ENCODE results near the gene PPP2R1A.

PPP2R1A gene

DNA sequence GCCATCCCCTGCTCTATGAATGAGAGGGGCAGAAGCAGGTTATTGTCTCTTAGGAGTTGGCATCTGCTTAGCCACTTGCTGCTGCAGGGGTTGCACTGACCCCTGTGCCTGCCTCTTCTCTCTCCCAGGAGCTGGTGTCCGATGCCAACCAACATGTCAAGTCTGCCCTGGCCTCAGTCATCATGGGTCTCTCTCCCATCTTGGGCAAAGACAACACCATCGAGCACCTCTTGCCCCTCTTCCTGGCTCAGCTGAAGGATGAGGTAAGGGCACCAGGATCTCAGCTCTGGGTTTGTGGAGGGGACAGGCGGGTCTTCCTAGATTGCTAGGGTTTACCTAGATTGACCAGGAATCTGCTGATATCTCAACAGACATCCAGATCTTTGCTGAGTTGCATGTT lies 26.5 kb downstream of the PPP2R1A start:
- DNase-seq (ENCODE audit: low spot score), result no peak
- in situ Hi-C loops (cut with MboI; ENCODE audit: low pct_unique_long_range_greater_than_20kb, low sequenced_read_pairs, unreplicated experiment), result no loop called here
- no peak for TF ChIP-seq CTCF (IDR thresholded peaks at IDR 0.05; ENCODE audit: extremely low read depth, insufficient read depth, missing control alignments)

GRCh38 chr19:52217576-52217975 lies 27.7 kb downstream of the PPP2R1A start:
- DNase-seq (ENCODE audit: low spot score), result no peak
- in situ Hi-C loops (cut with MboI; ENCODE audit: low pct_unique_long_range_greater_than_20kb, low sequenced_read_pairs, unreplicated experiment), result no loop called here
- no peak for TF ChIP-seq CTCF (IDR thresholded peaks at IDR 0.05; ENCODE audit: extremely low read depth, insufficient read depth, missing control alignments)

- TF ChIP-seq CTCF (IDR thresholded peaks at IDR 0.05; ENCODE audit: extremely low read depth, insufficient read depth, missing control alignments), result no peak
- no peak for DNase-seq (ENCODE audit: low spot score)
- in situ Hi-C loops (cut with MboI; ENCODE audit: low pct_unique_long_range_greater_than_20kb, low sequenced_read_pairs, unreplicated experiment), result no loop called here
Measured at GRCh38 chr19:52219611-52220010, 29.8 kb downstream of the PPP2R1A start.

DNA sequence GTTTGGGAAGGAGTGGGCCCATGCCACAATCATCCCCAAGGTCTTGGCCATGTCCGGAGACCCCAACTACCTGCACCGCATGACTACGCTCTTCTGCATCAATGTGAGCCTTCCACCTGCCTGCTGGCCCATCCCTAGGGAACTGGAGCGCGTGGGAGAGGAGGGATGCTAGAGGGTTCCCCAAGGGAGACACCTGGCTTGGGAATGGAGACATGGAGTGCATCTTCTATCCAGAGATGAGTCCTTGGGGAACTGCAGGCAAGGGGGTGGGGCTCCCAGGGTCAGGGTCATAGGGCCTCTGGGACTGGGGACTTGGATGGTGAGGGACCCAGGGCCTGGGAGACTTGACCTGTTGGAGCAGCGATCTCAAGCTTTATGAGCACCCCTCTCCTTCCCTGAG lies 31.2 kb downstream of the PPP2R1A start:
- no peak for DNase-seq (ENCODE audit: low spot score)
- no peak for TF ChIP-seq CTCF (IDR thresholded peaks at IDR 0.05; ENCODE audit: extremely low read depth, insufficient read depth, missing control alignments)
- in situ Hi-C loops (cut with MboI; ENCODE audit: low pct_unique_long_range_greater_than_20kb, low sequenced_read_pairs, unreplicated experiment), result no loop called here

DNA sequence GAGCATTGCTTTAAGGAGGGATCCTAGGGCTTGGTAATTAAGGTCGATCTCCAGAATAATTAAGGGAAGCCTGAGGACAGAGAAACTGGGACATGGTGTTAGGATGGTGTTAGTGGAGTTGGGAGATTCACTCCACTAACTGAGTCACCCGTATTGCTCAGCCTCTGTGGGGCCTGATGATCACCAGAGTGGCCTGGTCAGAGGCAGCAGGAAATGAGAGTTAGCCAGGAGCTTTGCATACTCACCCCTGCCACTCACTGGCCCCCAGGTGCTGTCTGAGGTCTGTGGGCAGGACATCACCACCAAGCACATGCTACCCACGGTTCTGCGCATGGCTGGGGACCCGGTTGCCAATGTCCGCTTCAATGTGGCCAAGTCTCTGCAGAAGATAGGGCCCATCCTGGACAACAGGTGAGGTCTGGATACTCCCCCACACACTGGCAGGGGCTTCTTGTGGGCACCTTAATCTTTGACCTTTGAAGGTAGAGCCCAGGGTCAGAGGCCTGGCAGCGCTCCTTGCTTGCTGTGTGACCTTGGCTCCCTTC lies 32.1 kb downstream of the PPP2R1A start:
- DNase-seq (ENCODE audit: low spot score), result no peak
- in situ Hi-C loops (cut with MboI; ENCODE audit: low pct_unique_long_range_greater_than_20kb, low sequenced_read_pairs, unreplicated experiment), result no loop called here
- TF ChIP-seq CTCF (IDR thresholded peaks at IDR 0.05; ENCODE audit: extremely low read depth, insufficient read depth, missing control alignments), result no peak

- no peak for TF ChIP-seq CTCF (IDR thresholded peaks at IDR 0.05; ENCODE audit: extremely low read depth, insufficient read depth, missing control alignments)
- in situ Hi-C loops (cut with MboI; ENCODE audit: low pct_unique_long_range_greater_than_20kb, low sequenced_read_pairs, unreplicated experiment), result no loop called here
- no peak for DNase-seq (ENCODE audit: low spot score)
Measured at GRCh38 chr19:52224211-52224610, 34.4 kb downstream of the PPP2R1A start.

DNA sequence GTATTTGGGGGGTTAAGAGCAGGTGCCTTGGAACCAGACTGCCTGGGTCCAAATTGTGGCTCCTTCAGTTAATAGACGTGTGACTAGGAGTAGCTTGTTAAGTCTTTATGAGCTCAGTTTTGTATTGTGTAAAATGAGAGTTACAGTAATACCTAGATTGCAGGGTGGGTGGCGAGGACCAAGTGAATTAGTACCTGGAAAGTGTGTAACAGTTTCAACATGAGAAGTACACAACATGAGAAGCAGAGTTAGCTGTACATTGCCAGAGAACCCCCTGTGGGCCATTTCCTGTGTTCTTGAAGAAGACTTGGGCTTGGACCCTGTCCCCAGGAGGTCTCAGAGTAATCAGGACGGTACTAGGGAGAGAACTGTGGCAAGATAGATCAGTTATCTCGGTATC lies 36.8 kb downstream of the PPP2R1A start:
- TF ChIP-seq CTCF (IDR thresholded peaks at IDR 0.05; ENCODE audit: extremely low read depth, insufficient read depth, missing control alignments), result no peak
- in situ Hi-C loops (cut with MboI; ENCODE audit: low pct_unique_long_range_greater_than_20kb, low sequenced_read_pairs, unreplicated experiment), result no loop called here
- no peak for DNase-seq (ENCODE audit: low spot score)

All from GM13977 (cell line).